CD14-positive monocyte (primary cell): ENCODE measurements around the gene C16orf74. TPM values are rescaled to one million over a fixed set of nuclear protein-coding genes. Genes with fewer than 3 reads are reported as not detected.
A peak's percentile ranks its signal among the peaks of the same experiment; 100 is the strongest.

Experiments used
- DNase-seq, 3 donors: peaks; one replicate each; pipeline ENCODE4 v3.0.0-alpha.2; 2011 to 2022
- H2AFZ ChIP-seq: 2 replicates; pipeline ENCODE4 v1.6.0; 2012; ENCODE audit warnings: mild to moderate bottlenecking, low read depth, low read length, inconsistent platforms; ENCODE audit not compliant: insufficient read depth, poor library complexity, severe bottlenecking
- H3K27ac ChIP-seq, 2 donors: 1 replicate in 1 of 2; 2 replicates in 1 of 2; pipeline ENCODE4 v1.5.1; 2012 to 2013; ENCODE audit warnings: low read length in 2 of 2, control low read depth in 1 of 2, inconsistent platforms in 1 of 2, low read depth in 1 of 2, mild to moderate bottlenecking in 1 of 2
- H3K27me3 ChIP-seq, 2 donors: one replicate each; pipeline versions ENCODE4 v1.6.0 to v1.6.1; 2011 to 2013; ENCODE audit warnings: low read length in 2 of 2; ENCODE audit not compliant: control insufficient read depth in 2 of 2, insufficient read depth in 2 of 2
- H3K36me3 ChIP-seq, 2 donors: replicated peaks in 1 of 2; 1 replicate in 1 of 2; 2 replicates in 1 of 2; pipeline versions ENCODE4 v1.5.1 to v1.6.1; 2012 to 2013; ENCODE audit warnings: low read length in 2 of 2, control low read depth in 1 of 2, inconsistent platforms in 1 of 2, mild to moderate bottlenecking in 1 of 2; ENCODE audit not compliant: insufficient read depth in 2 of 2, control insufficient read depth in 1 of 2
- H3K4me1 ChIP-seq, 2 donors: 1 replicate in 1 of 2; 2 replicates in 1 of 2; pipeline versions ENCODE4 v1.5.1 to v1.6.1; 2012 to 2013; ENCODE audit warnings: low read length in 2 of 2, control low read depth in 1 of 2, inconsistent platforms in 1 of 2, mild to moderate bottlenecking in 1 of 2, moderate library complexity in 1 of 2; ENCODE audit not compliant: insufficient read depth in 2 of 2, control insufficient read depth in 1 of 2
- H3K4me2 ChIP-seq: replicated peaks from 2 replicates; pipeline ENCODE3; 2012; ENCODE audit warnings: low read length, moderate library complexity, mild to moderate bottlenecking; ENCODE audit not compliant: poor library complexity, severe bottlenecking; ENCODE audit errors: extremely low read depth
- H3K4me3 ChIP-seq, 3 experiments: fragments of 200-600 bp in 1 of 3; sonication (generic) in 1 of 3; replicated peaks in 1 of 3; 1 replicate in 2 of 3; 2 replicates in 1 of 3; pipeline ENCODE4 v1.5.1; 2011 to 2013; ENCODE audit warnings: low read length in 3 of 3, mild to moderate bottlenecking in 3 of 3, control low read depth in 2 of 3, low read depth in 2 of 3, inconsistent platforms in 1 of 3, moderate library complexity in 1 of 3
- H3K79me2 ChIP-seq: 2 replicates; pipeline ENCODE4 v1.6.0; 2012; ENCODE audit warnings: mild to moderate bottlenecking, control low read depth, inconsistent platforms, low read length, moderate library complexity; ENCODE audit not compliant: insufficient read depth
- H3K9ac ChIP-seq: 2 replicates; pipeline ENCODE4 v1.6.0; 2017; ENCODE audit warnings: low read length, mild to moderate bottlenecking; ENCODE audit not compliant: insufficient read depth, poor library complexity, severe bottlenecking
- H3K9me3 ChIP-seq, 2 donors: replicated peaks in 1 of 2; 1 replicate in 1 of 2; 2 replicates in 1 of 2; pipeline versions ENCODE4 v1.5.1 to v1.6.1; 2012 to 2013; ENCODE audit warnings: low read length in 2 of 2, control low read depth in 1 of 2; ENCODE audit not compliant: control insufficient read depth in 1 of 2, insufficient read depth in 1 of 2
- H4K20me1 ChIP-seq: 2 replicates; pipeline ENCODE4 v1.6.0; 2012; ENCODE audit warnings: mild to moderate bottlenecking, low read length, control low read depth, moderate library complexity; ENCODE audit not compliant: insufficient read depth
- H3K27ac Mint-ChIP-seq, 7 donors: one replicate each; pipeline ENCODE4 v1.8.0; 2020; ENCODE audit warnings: mild to moderate bottlenecking in 7 of 7, mixed read lengths in 7 of 7, moderate library complexity in 6 of 7, inconsistent platforms in 2 of 7
- H3K27me3 Mint-ChIP-seq, 3 donors: one replicate each; pipeline ENCODE4 v1.8.0; 2021 to 2022; ENCODE audit warnings: low read depth in 3 of 3, mild to moderate bottlenecking in 3 of 3, mixed read lengths in 3 of 3, moderate library complexity in 3 of 3, inconsistent platforms in 1 of 3
- H3K36me3 Mint-ChIP-seq, 2 donors: one replicate each; pipeline ENCODE4 v1.8.0; 2020; ENCODE audit warnings: mixed read lengths in 2 of 2, inconsistent platforms in 1 of 2, mild to moderate bottlenecking in 1 of 2
- H3K4me1 Mint-ChIP-seq: one replicate; pipeline ENCODE4 v1.8.0; 2020; ENCODE audit warnings: mild to moderate bottlenecking, mixed read lengths
- H3K4me3 Mint-ChIP-seq, 2 donors: one replicate each; pipeline ENCODE4 v1.8.0; 2020; ENCODE audit warnings: mild to moderate bottlenecking in 2 of 2, mixed read lengths in 2 of 2, moderate library complexity in 1 of 2
- H3K9me3 Mint-ChIP-seq, 7 donors: one replicate each; pipeline ENCODE4 v1.8.0; 2020 to 2022; ENCODE audit warnings: mixed read lengths in 7 of 7, mild to moderate bottlenecking in 6 of 7, moderate library complexity in 6 of 7, inconsistent platforms in 2 of 7
- CTCF ChIP-seq: fragments of 200-600 bp; IDR thresholded peaks from one replicate; pipeline ENCODE4 v1.8.0; 2022; ENCODE audit warnings: antibody characterized with exemption, mild to moderate bottlenecking
- WGBS: methylation state at CpG from one replicate; pipeline ENCODE4 v1.1.5; 2013; ENCODE audit warnings: missing lambda C conversion rate; ENCODE audit not compliant: insufficient coverage; 5-methylcytosine and 5-hydroxymethylcytosine counted together
- intact Hi-C, 2 donors: fragments of 100-400 bp; cut with micrococcal nuclease; formaldehyde crosslinking; loops; one replicate each; pipeline versions ENCODE4 v1.15.0 to v1.15.1; 2023
- polyA plus RNA-seq, 3 donors: library from polyadenylated mRNA; depleted of rRNA in 1 of 3; unstranded in 2 of 3; stranded (reverse) in 1 of 3; fragments of 300-500 nt in 2 of 3; fragments of >200 nt in 1 of 3; fragmentation: Illumina TruSeq in 2 of 3; gene quantifications; 1 replicate in 2 of 3; 2 replicates in 1 of 3; pipeline ENCODE4 v1.2.3, GENCODE V29; 2012 to 2021

The C16orf74 gene
- polyA plus RNA-seq, 3 donors = 11.3 to 26.6 (median 24.1) TPM

GRCh38 chr16:85778873-85779272 lies 28.0 kb upstream of the C16orf74 start:
- no peak overlapping the region for H3K27ac ChIP-seq
- H3K27me3 Mint-ChIP-seq = peaks cover 0 to 3% (median 1%) of the 10 kb centered on the region in 3 donors

GRCh38 chr16:85777583-85778310 lies 26.9 kb upstream of the C16orf74 start:
- Histone ChIP-seq H3K9me3 (no peaks in the 10 kb centered on the region), H3K4me2 (no peak overlapping the region), H3K27ac (no peak overlapping the region), H3K9ac (no peak overlapping the region), H2AFZ (no peak overlapping the region), H3K79me2 (no peaks in the 10 kb centered on the region), H3K27me3 (no peaks in the 10 kb centered on the region), H3K4me1 (no peaks in the 10 kb centered on the region), H3K36me3 (peaks cover 57 to 69% of the 10 kb centered on the region in 2 donors), H3K4me3 (no peak overlapping the region), H4K20me1 (peaks cover 17% of the 10 kb centered on the region)
- no peak overlapping the region for H3K4me3 Mint-ChIP-seq
- peaks cover 56 to 82% of the 10 kb centered on the region in 2 donors for H3K36me3 Mint-ChIP-seq
- H3K27ac Mint-ChIP-seq = peak overlapping the region in 3 of 7 donors; percentile 22 to 55 (median 30)
- no CpG with 5 or more reads among the region's 4 CpGs for WGBS
- peaks cover 7% of the 10 kb centered on the region for H3K4me1 Mint-ChIP-seq
- intact Hi-C loops = no loop called here
- no peak for TF ChIP-seq CTCF
- H3K27me3 Mint-ChIP-seq = peaks cover 0 to 3% (median 1%) of the 10 kb centered on the region in 3 donors
- H3K9me3 Mint-ChIP-seq = no peaks in the 10 kb centered on the region
- no peak for DNase-seq

More at GRCh38 chr16:85778873-85779272, 28.0 kb upstream of the C16orf74 start:
- no peaks in the 10 kb centered on the region for H3K4me1 ChIP-seq
- no peak for TF ChIP-seq CTCF
- H3K79me2 ChIP-seq = no peaks in the 10 kb centered on the region
- Mint-ChIP-seq H3K4me3 (no peak overlapping the region), H3K9me3 (no peaks in the 10 kb centered on the region), H3K27ac (peak overlapping the region in 1 of 7 donors; percentile 6), H3K36me3 (peaks cover 63 to 93% of the 10 kb centered on the region in 2 donors), H3K4me1 (peaks cover 9% of the 10 kb centered on the region)
- H3K4me2 ChIP-seq = no peak overlapping the region
- DNase-seq = no peak
- H3K4me3 ChIP-seq = no peak overlapping the region
- intact Hi-C loops = no loop called here
- H4K20me1 ChIP-seq = peaks cover 24% of the 10 kb centered on the region
- peaks cover 61 to 80% of the 10 kb centered on the region in 2 donors for H3K36me3 ChIP-seq
- H2AFZ ChIP-seq = no peak overlapping the region
- WGBS = 68% methylated on average over 6 of the region's 12 CpGs
- H3K9me3 ChIP-seq = no peaks in the 10 kb centered on the region
- no peaks in the 10 kb centered on the region for H3K27me3 ChIP-seq
- H3K9ac ChIP-seq = no peak overlapping the region
